Nephron progenitor cell (in vitro differentiated cells): ENCODE data around the gene ATPAF1.

ENCODE experiments used
- DNase-seq: peaks from one replicate; pipeline ENCODE4 v3.0.0; 2021
- H3K27ac Mint-ChIP-seq: 2 replicates; pipeline ENCODE4 v1.8.0; 2021; ENCODE audit warnings: mild to moderate bottlenecking, moderate library complexity, mixed read lengths
- H3K27me3 Mint-ChIP-seq: 2 replicates; pipeline ENCODE4 v1.8.0; 2021; ENCODE audit warnings: mild to moderate bottlenecking, low read depth, mixed read lengths; ENCODE audit not compliant: poor library complexity
- H3K36me3 Mint-ChIP-seq: 2 replicates; pipeline ENCODE4 v1.8.0; 2021; ENCODE audit warnings: low read depth, mixed read lengths
- H3K4me1 Mint-ChIP-seq: 2 replicates; pipeline ENCODE4 v1.8.0; 2021; ENCODE audit warnings: mixed read lengths
- H3K4me3 Mint-ChIP-seq: 2 replicates; pipeline ENCODE4 v1.8.0; 2021; ENCODE audit warnings: mild to moderate bottlenecking, moderate library complexity, mixed read lengths
- H3K9me3 Mint-ChIP-seq: 2 replicates; pipeline ENCODE4 v1.8.0; 2021; ENCODE audit warnings: mild to moderate bottlenecking, moderate library complexity, mixed read lengths
- TF ChIP-seq, protein P1 (sequence below): fragments of 200-600 bp; sonication (generic); IDR thresholded peaks from 2 replicates; pipeline ENCODE4 v1.5.0; 2021; ENCODE audit warnings: antibody characterized with exemption

ATPAF1 gene

GRCh38 chr1:46667782-46668760 lies at the start of gene ATPAF1:
Gene ATPAF1, minus strand, starts transcription at chr1:46668364. Its CDS starts 42 bp downstream, at chr1:46668322.
- Mint-ChIP-seq H3K36me3 (peaks cover 19% of the 10 kb centered on the region), H3K4me1 (peaks cover 17% of the 10 kb centered on the region), H3K4me3 (peak within 1 kb of the TSS; percentile 85), H3K9me3 (no peaks in the 10 kb centered on the region), H3K27me3 (no peaks in the 10 kb centered on the region), H3K27ac (no peak within 1 kb of the TSS)
- TF ChIP-seq, protein P1, sequence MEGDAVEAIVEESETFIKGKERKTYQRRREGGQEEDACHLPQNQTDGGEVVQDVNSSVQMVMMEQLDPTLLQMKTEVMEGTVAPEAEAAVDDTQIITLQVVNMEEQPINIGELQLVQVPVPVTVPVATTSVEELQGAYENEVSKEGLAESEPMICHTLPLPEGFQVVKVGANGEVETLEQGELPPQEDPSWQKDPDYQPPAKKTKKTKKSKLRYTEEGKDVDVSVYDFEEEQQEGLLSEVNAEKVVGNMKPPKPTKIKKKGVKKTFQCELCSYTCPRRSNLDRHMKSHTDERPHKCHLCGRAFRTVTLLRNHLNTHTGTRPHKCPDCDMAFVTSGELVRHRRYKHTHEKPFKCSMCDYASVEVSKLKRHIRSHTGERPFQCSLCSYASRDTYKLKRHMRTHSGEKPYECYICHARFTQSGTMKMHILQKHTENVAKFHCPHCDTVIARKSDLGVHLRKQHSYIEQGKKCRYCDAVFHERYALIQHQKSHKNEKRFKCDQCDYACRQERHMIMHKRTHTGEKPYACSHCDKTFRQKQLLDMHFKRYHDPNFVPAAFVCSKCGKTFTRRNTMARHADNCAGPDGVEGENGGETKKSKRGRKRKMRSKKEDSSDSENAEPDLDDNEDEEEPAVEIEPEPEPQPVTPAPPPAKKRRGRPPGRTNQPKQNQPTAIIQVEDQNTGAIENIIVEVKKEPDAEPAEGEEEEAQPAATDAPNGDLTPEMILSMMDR = no peak
- DNase-seq = peak; percentile 80

DNA sequence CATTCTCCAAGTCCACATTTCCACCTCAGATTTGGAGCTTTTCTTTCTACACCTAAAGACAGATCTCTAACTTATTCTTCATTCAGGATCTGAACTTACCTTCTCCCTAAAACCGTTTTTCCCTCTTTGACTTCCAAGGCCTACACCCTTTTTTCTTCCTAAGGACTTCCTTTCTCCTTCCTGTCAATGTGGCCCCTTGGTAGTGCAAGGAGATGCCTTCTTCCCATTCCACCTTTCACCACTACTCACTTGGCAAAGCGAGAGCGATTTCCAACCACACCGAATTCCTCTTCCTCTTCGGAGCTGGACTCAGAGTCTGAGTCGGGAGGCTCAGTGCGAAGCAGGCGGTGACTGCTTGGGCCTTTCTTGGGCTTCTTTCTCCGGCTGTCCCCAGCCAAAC lies 49.5 kb upstream of the ATPAF1 start:
- H3K9me3 Mint-ChIP-seq = no peaks in the 10 kb centered on the region

GRCh38 chr1:46714976-46715375 lies 46.8 kb upstream of the ATPAF1 start:
- H3K27me3 Mint-ChIP-seq = peaks cover 4% of the 10 kb centered on the region
- TF ChIP-seq, protein P1 = no peak
- H3K27ac Mint-ChIP-seq = no peak overlapping the region
- no peak overlapping the region for H3K4me3 Mint-ChIP-seq
- H3K9me3 Mint-ChIP-seq = no peaks in the 10 kb centered on the region
- H3K4me1 Mint-ChIP-seq = peaks cover 31% of the 10 kb centered on the region
- DNase-seq = no peak
- H3K36me3 Mint-ChIP-seq = peaks cover 11% of the 10 kb centered on the region

More for the DNA sequence above, 49.5 kb upstream of the ATPAF1 start:
- no peak for DNase-seq
- Mint-ChIP-seq H3K27me3 (peaks cover 21% of the 10 kb centered on the region), H3K36me3 (peaks cover 5% of the 10 kb centered on the region), H3K27ac (no peak overlapping the region), H3K4me3 (peak overlapping the region; percentile 99), H3K4me1 (peaks cover 31% of the 10 kb centered on the region)
- TF ChIP-seq, protein P1 = no peak

GRCh38 chr1:46708121-46708520 lies 40.0 kb upstream of the ATPAF1 start:
- Mint-ChIP-seq H3K36me3 (peaks cover 56% of the 10 kb centered on the region), H3K9me3 (no peaks in the 10 kb centered on the region), H3K27ac (no peak overlapping the region), H3K27me3 (no peaks in the 10 kb centered on the region), H3K4me1 (no peaks in the 10 kb centered on the region), H3K4me3 (no peak overlapping the region)
- TF ChIP-seq, protein P1 = no peak
- no peak for DNase-seq

- no peak overlapping the region for H3K4me3 Mint-ChIP-seq
- H3K36me3 Mint-ChIP-seq = peaks cover 54% of the 10 kb centered on the region
- TF ChIP-seq, protein P1 = no peak
- no peaks in the 10 kb centered on the region for H3K4me1 Mint-ChIP-seq
- no peaks in the 10 kb centered on the region for H3K27me3 Mint-ChIP-seq
- no peak overlapping the region for H3K27ac Mint-ChIP-seq
- no peaks in the 10 kb centered on the region for H3K9me3 Mint-ChIP-seq
- DNase-seq = no peak
Measured at GRCh38 chr1:46705408-46705807, 37.2 kb upstream of the ATPAF1 start.
